BE2C (cell line): ENCODE results near the gene SKI.

Experiments
- DNase-seq: peaks from one replicate; pipeline ENCODE4 v3.0.0-alpha.2; 2020
- H3K27me3 ChIP-seq: fragments of 250-450 bp; sonication (Bioruptor Pico); 2 replicates; pipeline ENCODE4 v1.5.1; 2020; ENCODE audit warnings: mild to moderate bottlenecking
- H3K36me3 ChIP-seq: fragments of 250-450 bp; sonication (Bioruptor Pico); 2 replicates; pipeline ENCODE4 v1.5.1; 2020; ENCODE audit warnings: mild to moderate bottlenecking
- H3K4me1 ChIP-seq: fragments of 250-450 bp; sonication (Bioruptor Pico); 2 replicates; pipeline ENCODE4 v1.5.1; 2020
- H3K4me3 ChIP-seq: 2 replicates; pipeline ENCODE4 v1.5.1; 2011; ENCODE audit warnings: low read depth, low read length
- H3K9me3 ChIP-seq: fragments of 250-450 bp; sonication (Bioruptor Pico); 2 replicates; pipeline ENCODE4 v1.5.1; 2020
- TF ChIP-seq, protein P1 (sequence below): IDR thresholded peaks from 2 replicates; pipeline ENCODE4 v1.5.1; 2012; ENCODE audit warnings: mild to moderate bottlenecking, low read depth, low read length

The SKI gene

DNA sequence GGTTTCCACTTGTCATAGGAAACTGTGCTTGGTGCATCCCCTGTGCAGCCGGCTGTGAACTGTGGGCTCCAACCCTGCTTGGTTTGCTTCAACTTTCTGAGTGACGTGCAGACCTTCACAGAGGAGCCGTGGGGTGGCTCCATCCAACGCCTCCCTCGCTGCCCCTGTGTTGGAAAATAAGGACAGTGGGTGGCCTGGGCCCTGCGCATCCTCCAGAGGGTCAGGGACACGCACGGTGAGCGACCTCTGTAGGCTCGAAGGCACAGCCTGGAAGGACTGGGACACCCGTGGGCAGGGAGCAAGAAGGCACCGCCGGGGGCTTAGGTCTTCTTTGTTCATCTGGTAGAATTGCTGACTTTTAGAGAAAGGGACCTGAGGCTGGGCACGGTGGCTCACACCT is 27.1 kb upstream of the SKI start:
- Histone ChIP-seq H3K9me3 (no peaks in the 10 kb centered on the region), H3K4me1 (peaks cover 8% of the 10 kb centered on the region), H3K27me3 (no peaks in the 10 kb centered on the region), H3K4me3 (no peak overlapping the region), H3K36me3 (no peaks in the 10 kb centered on the region)
- DNase-seq: no peak
- TF ChIP-seq, protein P1, sequence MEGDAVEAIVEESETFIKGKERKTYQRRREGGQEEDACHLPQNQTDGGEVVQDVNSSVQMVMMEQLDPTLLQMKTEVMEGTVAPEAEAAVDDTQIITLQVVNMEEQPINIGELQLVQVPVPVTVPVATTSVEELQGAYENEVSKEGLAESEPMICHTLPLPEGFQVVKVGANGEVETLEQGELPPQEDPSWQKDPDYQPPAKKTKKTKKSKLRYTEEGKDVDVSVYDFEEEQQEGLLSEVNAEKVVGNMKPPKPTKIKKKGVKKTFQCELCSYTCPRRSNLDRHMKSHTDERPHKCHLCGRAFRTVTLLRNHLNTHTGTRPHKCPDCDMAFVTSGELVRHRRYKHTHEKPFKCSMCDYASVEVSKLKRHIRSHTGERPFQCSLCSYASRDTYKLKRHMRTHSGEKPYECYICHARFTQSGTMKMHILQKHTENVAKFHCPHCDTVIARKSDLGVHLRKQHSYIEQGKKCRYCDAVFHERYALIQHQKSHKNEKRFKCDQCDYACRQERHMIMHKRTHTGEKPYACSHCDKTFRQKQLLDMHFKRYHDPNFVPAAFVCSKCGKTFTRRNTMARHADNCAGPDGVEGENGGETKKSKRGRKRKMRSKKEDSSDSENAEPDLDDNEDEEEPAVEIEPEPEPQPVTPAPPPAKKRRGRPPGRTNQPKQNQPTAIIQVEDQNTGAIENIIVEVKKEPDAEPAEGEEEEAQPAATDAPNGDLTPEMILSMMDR: no peak

DNA sequence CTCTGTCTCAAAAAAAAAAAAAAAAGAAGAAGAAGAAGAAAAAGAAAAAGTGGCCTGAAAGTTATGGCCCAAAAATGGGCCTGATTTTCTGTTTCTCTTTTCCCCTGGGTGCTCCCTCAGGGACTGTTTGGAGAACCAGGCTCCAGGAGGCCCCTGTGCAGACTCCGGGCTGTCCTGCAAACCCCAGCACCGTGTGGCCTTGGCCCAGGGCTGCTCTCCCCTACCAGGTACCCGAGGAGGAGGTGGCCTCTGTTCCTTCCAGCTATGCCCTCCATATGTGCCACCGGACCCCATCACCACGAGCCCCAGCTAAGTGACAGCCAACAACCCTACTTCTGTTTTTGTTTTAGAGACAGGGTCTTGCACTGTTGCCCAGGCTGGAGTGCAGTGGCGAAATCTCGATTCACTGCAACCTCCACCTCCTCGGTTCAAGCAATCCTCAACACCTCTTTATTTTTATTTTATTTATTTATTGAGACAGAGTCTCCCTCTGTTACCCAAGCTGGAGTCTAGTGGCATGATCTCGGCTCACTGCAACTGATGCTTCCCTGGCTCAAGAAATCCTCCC is 26.0 kb upstream of the SKI start:
- Histone ChIP-seq H3K4me3 (no peak overlapping the region), H3K9me3 (no peaks in the 10 kb centered on the region), H3K4me1 (peaks cover 8% of the 10 kb centered on the region), H3K36me3 (no peaks in the 10 kb centered on the region), H3K27me3 (no peaks in the 10 kb centered on the region)
- TF ChIP-seq, protein P1: no peak
- no peak for DNase-seq

DNA sequence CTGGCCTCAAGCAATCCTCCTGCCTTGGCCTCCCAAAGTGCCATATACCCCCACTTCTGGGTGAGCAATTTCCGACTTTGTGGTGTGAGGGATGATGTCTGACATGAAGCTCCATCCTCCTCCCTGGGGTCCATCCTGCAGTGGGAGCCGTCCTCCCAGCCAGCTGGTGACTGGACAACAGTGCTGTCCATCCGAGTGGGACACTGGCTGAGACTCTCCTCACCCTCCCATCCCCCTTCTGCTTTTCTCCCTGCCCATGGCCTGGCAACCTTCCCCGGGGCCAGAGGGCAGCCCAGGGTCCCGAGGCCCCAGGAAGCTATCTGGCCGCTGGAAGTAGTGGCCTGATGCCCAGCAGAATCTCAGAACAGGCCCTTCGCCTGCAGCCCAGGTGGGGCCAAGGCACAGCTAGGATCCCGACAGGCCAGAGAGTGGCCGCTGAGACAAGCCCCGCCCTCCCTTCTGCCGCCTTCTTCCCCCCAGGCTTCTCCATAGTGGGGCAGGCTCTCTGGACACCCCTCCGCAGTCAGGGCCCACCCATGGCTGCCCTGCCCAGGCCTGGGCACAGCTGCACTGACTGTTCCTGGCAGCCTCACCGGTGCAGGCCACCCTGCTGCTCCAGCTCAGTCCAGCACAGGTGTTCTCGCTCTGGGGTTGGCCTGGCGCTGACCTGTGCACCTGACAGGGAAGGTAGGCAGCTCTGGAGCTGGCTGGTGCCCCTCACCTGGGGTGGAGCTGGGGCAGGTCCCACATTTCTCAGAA is 25.1 kb upstream of the SKI start:
- TF ChIP-seq, protein P1: no peak
- no peaks in the 10 kb centered on the region for H3K9me3 ChIP-seq
- no peaks in the 10 kb centered on the region for H3K36me3 ChIP-seq
- H3K27me3 ChIP-seq: no peaks in the 10 kb centered on the region
- DNase-seq: no peak
- peaks cover 8% of the 10 kb centered on the region for H3K4me1 ChIP-seq
- H3K4me3 ChIP-seq: no peak overlapping the region

DNA sequence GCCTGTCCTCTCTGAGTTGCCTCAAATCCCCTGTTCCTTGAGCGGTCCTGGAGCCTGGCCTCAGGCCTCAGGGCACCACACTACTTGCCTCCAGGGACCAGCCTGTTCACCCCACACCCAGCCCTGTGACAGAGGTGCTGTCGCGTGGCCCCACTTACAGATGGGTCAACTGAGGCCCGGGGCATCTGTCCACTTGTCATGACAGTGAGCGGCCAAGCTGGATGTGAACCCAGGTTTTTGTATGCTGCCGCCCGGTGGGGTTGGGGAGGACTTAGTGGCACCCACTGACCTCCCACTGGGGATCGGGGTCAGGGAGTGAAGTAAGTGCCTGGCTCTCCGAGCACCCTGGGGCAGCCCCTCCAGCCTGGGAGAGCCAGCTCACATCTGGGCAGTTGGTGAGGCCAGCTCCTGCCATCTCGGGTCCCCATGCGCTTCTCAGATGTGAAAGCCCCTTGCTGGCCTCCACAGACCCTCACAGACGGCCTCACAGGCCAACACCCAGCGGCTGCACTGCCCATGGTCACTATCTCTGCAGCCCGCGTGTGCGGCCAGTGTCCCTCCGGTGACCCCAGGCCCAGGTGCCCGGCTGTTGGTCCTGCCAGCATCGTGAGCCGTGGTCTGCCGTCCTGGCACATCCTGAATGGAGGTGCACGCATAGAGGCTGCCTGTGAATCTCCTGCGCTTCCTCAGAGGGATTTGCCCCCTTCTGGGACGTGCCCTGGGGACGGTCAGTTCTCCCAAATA is 24.3 kb upstream of the SKI start:
- no peak for DNase-seq

DNA sequence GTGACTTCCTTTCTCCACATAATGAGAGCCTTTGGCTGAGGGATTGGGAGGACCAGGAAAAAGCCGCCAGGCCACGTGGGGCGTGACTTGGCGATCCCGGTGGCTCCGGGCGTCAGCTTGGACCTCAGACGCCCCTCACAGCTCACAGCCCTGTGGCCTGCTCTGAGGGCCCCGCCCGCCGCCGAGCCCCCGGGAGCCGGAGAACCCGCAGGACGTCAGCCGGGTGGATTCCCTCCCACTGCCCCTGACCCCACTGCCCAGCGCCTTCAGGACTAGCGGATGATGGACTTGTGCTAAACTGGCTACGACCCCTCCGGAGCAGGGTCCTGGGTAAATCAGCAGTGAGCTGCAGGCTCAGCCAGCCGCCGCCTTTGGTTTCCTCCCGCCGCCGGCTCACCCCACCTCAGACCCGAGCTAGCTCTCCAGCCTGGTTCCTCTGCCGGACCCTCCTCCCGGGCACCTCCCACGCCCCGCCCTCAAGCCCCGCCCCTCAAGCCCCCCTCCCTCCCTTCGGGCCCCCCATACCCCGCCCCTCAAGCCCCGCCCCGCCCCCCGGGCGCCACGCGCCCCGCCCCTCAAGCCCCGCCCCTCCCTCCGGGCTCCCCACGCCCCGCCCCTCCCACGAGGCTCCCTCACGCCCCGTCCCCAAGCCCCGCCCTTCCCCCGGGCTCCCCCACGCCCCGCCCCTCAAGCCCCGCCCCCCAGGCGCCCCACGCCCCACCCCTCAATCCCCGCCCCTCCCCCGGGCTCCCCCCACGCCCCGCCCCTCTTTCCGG is 23.5 kb upstream of the SKI start:
- H3K4me3 ChIP-seq: peak overlapping the region; percentile 42
- no peaks in the 10 kb centered on the region for H3K36me3 ChIP-seq
- TF ChIP-seq, protein P1: no peak
- DNase-seq: peak; percentile 89
- H3K4me1 ChIP-seq: peaks cover 5% of the 10 kb centered on the region
- no peaks in the 10 kb centered on the region for H3K27me3 ChIP-seq
- no peaks in the 10 kb centered on the region for H3K9me3 ChIP-seq

More for the DNA sequence above, 24.3 kb upstream of the SKI start:
- Histone ChIP-seq H3K27me3 (no peaks in the 10 kb centered on the region), H3K4me1 (peaks cover 7% of the 10 kb centered on the region), H3K36me3 (no peaks in the 10 kb centered on the region), H3K4me3 (peak overlapping the region; percentile 42), H3K9me3 (no peaks in the 10 kb centered on the region)
- TF ChIP-seq, protein P1: no peak
